Spleen (tissue), 3 donors: ENCODE data around the gene RRM1.
"Not testable (repeated sequence)": the region's sequence is repeated elsewhere in the genome, so short reads cannot be mapped to it uniquely, and the experiment has no call there.

Experiments used
- POLR2A ChIP-seq, 3 donors: fragments of 450-650 bp; IDR thresholded peaks; one replicate each; pipeline ENCODE4 v1.5.1; 2017; ENCODE audit warnings: antibody characterized with exemption in 3 of 3, mild to moderate bottlenecking in 1 of 3
- POLR2AphosphoS5 ChIP-seq, 3 donors: sonication (generic); formaldehyde crosslinking; IDR thresholded peaks; one replicate each; pipeline ENCODE4 v1.5.1; 2017; ENCODE audit warnings: antibody characterized with exemption in 3 of 3

DNA sequence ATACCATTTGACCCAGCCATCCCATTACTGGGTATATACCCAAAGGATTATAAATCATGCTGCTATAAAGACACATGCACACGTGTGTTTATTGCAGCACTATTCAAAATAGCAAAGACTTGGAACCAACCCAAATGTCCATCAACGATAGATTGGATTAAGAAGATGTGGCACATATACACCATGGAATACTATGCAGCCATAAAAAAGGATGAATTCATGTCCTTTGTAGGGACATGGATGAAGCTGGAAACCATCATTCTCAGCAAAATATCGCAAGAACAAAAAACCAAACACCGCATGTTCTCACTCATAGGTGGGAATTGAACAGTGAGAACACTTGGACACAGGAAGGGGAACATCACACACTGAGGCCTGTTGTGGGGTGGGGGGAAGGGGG is 41.4 kb upstream of the RRM1 start:
- not testable (repeated sequence) for TF ChIP-seq POLR2A, POLR2AphosphoS5 (IDR thresholded peaks at IDR 0.05)
